ENCODE measurements around the gene MSH5. TPM values are rescaled to one million over a fixed set of nuclear protein-coding genes. Genes with fewer than 3 reads are reported as not detected.

MSH5 gene
- total RNA-seq, 6 experiments from 2014 or later = 3.2 to 8.5 (median 4.3) TPM

- H3K27ac ChIP-seq = no peak overlapping the region
- peaks cover 0 to 21% (median 11%) of the 10 kb centered on the region in 4 donors for H3K4me1 ChIP-seq
- no peaks in the 10 kb centered on the region for H3K9me3 ChIP-seq
- H3K36me3 ChIP-seq = peaks cover 0 to 29% (median 2%) of the 10 kb centered on the region in 4 donors
- no peak for ATAC-seq
- H3K27me3 ChIP-seq = no peaks in the 10 kb centered on the region
- WGBS (ENCODE audit: insufficient coverage, low coverage, low lambda C conversion rate, missing lambda C conversion rate) = 47% methylated on average over 4 of the region's 5 CpGs
- intact Hi-C loops (cut with DNase I) = no loop called here
- DNase-seq = no peak
- TF ChIP-seq, protein P1, sequence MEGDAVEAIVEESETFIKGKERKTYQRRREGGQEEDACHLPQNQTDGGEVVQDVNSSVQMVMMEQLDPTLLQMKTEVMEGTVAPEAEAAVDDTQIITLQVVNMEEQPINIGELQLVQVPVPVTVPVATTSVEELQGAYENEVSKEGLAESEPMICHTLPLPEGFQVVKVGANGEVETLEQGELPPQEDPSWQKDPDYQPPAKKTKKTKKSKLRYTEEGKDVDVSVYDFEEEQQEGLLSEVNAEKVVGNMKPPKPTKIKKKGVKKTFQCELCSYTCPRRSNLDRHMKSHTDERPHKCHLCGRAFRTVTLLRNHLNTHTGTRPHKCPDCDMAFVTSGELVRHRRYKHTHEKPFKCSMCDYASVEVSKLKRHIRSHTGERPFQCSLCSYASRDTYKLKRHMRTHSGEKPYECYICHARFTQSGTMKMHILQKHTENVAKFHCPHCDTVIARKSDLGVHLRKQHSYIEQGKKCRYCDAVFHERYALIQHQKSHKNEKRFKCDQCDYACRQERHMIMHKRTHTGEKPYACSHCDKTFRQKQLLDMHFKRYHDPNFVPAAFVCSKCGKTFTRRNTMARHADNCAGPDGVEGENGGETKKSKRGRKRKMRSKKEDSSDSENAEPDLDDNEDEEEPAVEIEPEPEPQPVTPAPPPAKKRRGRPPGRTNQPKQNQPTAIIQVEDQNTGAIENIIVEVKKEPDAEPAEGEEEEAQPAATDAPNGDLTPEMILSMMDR (IDR thresholded peaks at IDR 0.05) = no peak
- TF ChIP-seq POLR2A (IDR thresholded peaks at IDR 0.05) = no peak
- H3K4me3 ChIP-seq = no peak overlapping the region
Measured at GRCh38 chr6:31700740-31701401, 38.9 kb upstream of the MSH5 start.

DNA sequence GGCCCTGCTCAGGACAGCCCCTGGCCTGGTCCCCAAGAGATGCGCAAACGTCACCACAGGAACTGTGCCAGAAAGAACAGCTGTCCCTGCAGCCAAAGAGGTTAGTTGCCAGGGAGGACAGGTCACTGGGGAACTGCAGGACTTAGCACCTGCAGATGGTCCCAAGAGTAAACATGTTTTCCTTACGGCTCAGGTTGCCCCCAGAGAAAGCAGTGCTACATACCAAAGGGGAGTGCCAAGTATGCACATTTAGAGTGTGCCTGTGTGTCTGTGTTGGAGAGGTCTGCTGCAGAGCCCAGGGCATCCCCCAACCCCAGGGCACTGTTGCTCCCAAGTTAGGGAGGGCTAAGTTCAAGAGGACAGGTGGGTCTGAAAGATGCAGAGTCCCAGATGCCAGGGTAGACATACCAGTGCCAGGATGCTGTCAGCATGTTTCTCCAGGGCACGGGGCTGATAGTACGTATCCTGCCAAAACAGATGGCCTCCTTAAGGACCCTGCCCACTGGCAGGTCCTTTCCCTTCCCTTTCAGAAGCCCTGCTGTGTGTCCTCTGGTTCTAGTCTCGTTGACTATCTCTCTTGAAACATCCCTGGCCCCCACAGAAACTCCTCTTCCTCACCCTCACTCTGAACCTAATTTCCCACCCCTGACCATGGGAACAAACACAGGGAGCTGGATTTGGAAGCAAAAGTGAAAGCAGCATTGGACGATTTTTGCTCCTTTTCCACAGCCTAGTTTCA lies 38.0 kb upstream of the MSH5 start:
- H3K27ac ChIP-seq = peak overlapping the region; percentile 95 to 98 (median 97)
- peak overlapping the region; percentile 71 to 80 (median 77) for H3K4me3 ChIP-seq
- peaks cover 0 to 21% (median 2%) of the 10 kb centered on the region in 4 donors for H3K36me3 ChIP-seq
- 2% methylated on average over 3 of the region's 7 CpGs for WGBS (ENCODE audit: insufficient coverage, low coverage, low lambda C conversion rate, missing lambda C conversion rate)
- ATAC-seq (peak in 2 of 4 donors; percentile 15 to 24), DNase-seq (peak; percentile 58 to 76 (median 69))
- TF ChIP-seq POLR2A (IDR thresholded peaks at IDR 0.05) = no peak
- TF ChIP-seq, protein P1 (IDR thresholded peaks at IDR 0.05) = no peak
- H3K4me1 ChIP-seq = peaks cover 0 to 21% (median 11%) of the 10 kb centered on the region in 4 donors
- no peaks in the 10 kb centered on the region for H3K9me3 ChIP-seq
- intact Hi-C loops (cut with DNase I) = no loop called here
- no peaks in the 10 kb centered on the region for H3K27me3 ChIP-seq

- Histone ChIP-seq H3K4me3 (peak overlapping the region; percentile 71 to 80 (median 77)), H3K9me3 (no peaks in the 10 kb centered on the region), H3K4me1 (peaks cover 0 to 21% (median 11%) of the 10 kb centered on the region in 4 donors), H3K27me3 (no peaks in the 10 kb centered on the region), H3K27ac (peak overlapping the region; percentile 95 to 98 (median 97)), H3K36me3 (peaks cover 0 to 20% (median 2%) of the 10 kb centered on the region in 4 donors)
- ATAC-seq (peak; percentile 1 to 6 (median 4)), DNase-seq (no peak)
- under 1% methylated on average over 10 of the region's 10 CpGs for WGBS (ENCODE audit: insufficient coverage, low coverage, low lambda C conversion rate, missing lambda C conversion rate)
- intact Hi-C loops (cut with DNase I) = no loop called here
- no peak for TF ChIP-seq POLR2A (IDR thresholded peaks at IDR 0.05)
- TF ChIP-seq, protein P1 (IDR thresholded peaks at IDR 0.05) = no peak
Measured at GRCh38 chr6:31702405-31702818, 37.4 kb upstream of the MSH5 start.

DNA sequence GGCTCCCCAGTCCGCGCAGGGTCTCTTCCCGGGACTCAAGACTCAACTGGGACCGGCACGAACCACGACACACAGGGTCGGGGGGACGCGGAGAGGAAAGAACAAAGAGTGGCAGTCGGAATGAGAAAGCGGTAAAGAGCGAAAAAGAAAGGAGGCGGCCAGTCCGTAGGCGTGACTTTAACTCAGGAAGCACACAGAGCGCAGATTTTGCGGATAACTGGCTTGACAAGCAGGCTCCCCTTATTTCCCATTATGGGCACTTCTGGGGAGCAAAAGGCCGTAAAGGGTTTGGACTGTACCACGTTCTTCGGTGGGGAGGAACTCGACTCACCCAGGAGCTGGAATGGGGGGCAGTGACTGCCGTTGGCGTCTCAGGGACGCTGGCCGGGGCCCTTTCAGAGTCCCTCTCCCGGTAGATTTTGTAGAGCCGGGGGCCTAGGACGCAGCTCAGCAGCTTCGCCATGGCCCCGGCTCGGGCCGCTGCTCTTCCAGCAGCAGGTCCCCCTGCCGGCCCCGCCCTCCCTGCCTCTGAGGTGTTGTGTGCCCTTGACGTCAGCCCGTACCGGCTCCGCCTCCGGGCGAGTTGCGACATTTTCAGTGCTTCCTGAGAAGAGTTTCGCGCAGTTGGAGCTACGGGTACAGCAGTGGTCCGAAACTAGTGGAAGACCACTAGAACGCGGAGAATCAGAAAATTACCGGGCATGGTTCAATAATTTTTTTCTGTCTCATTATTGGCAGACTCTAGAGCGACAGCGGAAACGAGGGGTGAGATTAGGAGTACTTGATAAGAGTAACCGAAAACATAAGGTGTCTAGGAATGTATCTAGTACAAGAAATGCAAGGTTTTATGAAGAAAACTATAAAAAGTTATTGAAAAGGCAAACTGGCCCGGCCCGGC lies 36.7 kb upstream of the MSH5 start, which contains the start of gene ABHD16A:
TSS of gene ABHD16A (minus strand) at position 506 of the 898 bp plus-strand sequence. CDS start at position 463, 43 bp downstream.
- DNase-seq = peak; percentile 99
- peaks cover 0 to 21% (median 11%) of the 10 kb centered on the region in 4 donors for H3K4me1 ChIP-seq

More for the DNA sequence above, 36.7 kb upstream of the MSH5 start, which contains the start of gene ABHD16A:
- ATAC-seq = peak; percentile 97
- intact Hi-C loops (cut with DNase I) = no loop called here
- H3K36me3 ChIP-seq = peaks cover 0 to 20% (median 0%) of the 10 kb centered on the region in 4 donors
- H3K27me3 ChIP-seq = no peaks in the 10 kb centered on the region
- H3K4me3 ChIP-seq = peak within 1 kb of the TSS; percentile 71 to 80 (median 77)
- no peaks in the 10 kb centered on the region for H3K9me3 ChIP-seq
- under 1% methylated on average over 42 of the region's 54 CpGs for WGBS (ENCODE audit: insufficient coverage, low coverage, low lambda C conversion rate, missing lambda C conversion rate)
- peak; percentile 98 for TF ChIP-seq POLR2A (IDR thresholded peaks at IDR 0.05)
- TF ChIP-seq, protein P1 (IDR thresholded peaks at IDR 0.05) = peak in 2 of 4 donors; percentile 10 to 21
- H3K27ac ChIP-seq = peak within 1 kb of the TSS; percentile 95 to 98 (median 97)
